SU-DHL-6 (cell line): Measurements from ENCODE around the gene LRBA.

Source experiments
- CTCF ChIP-seq: fragments of 200-600 bp; sonication (generic); IDR thresholded peaks from one replicate; pipeline ENCODE4 v1.5.1; 2017; ENCODE audit warnings: antibody characterized with exemption, mild to moderate bottlenecking, low read length, moderate library complexity; ENCODE audit not compliant: insufficient read depth, poor library complexity, severe bottlenecking
- EZH2phosphoT487 ChIP-seq: fragments of 200-600 bp; sonication (generic), shearing (Covaris generic); conservative IDR thresholded peaks from 2 replicates; pipeline ENCODE4 v1.6.1; 2018; ENCODE audit warnings: mild to moderate bottlenecking, antibody characterized with exemption, low read length, moderate library complexity, mixed read lengths

GRCh38 chr4:150983851-150984250, 31.2 kb downstream of the LRBA start:
- TF ChIP-seq CTCF (no peak), EZH2phosphoT487 (no peak)
